NCI-H526 treated with DMSO at 0.1 percent for 48 hours (cell line): ENCODE data around the gene FBLIM1.
A peak's percentile ranks its signal among the peaks of the same experiment; 100 is the strongest.
"Not testable (repeated sequence)": the region's sequence is repeated elsewhere in the genome, so short reads cannot be mapped to it uniquely, and the experiment has no call there.

Source experiments
- DNase-seq: peaks from one replicate; lab custom pipeline; 2025; lab: John Stamatoyannopoulos, UW

The FBLIM1 gene

DNA sequence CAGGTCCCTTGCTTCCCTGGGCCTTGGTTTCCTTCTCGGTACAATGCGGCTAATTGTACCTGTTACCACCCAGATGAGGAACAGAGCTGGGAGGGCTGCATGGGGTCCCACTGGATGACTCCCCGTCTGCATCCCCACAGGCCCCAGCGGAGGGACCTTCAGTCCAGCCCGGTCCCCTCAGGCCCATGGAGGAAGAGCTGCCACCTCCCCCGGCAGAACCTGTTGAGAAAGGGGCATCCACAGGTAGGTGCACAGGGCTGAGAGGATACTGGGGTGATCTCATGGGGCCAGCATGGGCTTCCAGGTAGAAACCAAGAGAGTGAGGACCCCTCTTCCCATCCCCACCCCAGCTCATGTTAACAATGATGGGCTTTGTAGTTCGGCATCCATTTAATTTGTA is 9.8 kb downstream of the FBLIM1 start:
- DNase-seq = no peak

DNA sequence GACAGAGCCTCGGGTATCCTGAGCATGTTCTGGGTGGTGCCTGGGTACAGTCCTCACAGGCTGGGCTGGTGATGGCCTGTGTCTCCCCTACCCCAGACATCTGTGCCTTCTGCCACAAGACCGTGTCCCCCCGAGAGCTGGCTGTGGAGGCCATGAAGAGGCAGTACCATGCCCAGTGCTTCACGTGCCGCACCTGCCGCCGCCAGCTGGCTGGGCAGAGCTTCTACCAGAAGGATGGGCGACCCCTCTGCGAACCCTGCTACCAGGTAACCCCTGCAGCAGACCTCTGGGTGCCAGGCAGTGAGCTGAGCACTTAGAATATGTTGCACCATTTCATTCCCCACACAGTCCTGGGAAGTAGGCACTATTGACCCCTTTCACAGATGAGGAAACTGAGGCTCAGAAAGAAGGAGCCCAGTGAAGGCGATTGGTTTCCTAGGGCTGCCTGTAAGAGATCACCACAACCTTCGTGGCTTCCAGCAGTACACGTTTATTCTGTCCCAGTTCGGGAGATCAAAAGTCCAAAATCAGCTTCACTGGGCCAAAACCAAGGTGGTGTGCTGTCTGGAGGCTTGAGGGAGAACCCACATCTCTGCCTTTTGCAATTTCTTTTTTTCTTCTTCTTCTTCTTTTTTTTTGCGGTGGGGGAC is 11.8 kb downstream of the FBLIM1 start:
- no peak for DNase-seq

DNA sequence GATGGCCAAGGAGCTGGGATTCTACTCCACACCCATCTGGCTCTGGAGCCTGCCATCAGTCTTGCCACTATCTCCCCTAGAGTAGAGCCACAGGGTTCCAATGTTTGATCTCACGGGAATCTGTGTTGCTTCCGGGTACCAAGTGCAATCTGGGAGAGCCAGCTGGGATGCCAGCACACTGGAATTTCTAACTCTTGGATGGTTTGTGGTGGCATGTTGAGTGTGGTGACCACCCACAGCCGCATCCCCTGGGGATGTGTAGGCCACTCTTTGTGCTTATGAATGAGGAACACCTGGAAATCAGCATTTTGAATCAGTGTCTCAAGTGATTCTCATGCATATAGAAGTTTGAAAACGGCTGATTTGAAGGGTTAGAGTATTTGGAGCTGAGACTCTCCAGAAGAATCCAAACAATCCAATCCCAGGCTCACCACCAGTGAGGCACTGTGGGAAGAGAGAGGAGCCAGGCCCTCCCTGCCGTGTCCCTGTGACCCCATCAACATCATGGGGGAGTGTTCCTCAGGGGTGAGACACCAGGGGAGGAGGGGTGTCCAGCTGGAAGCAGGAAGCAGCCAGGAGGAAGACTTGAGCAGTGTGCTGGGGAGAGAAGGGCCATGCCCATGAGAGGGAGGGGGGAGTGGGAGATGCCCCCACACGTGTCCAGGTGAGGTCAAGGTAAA is 13.4 kb downstream of the FBLIM1 start:
- no peak for DNase-seq

DNA sequence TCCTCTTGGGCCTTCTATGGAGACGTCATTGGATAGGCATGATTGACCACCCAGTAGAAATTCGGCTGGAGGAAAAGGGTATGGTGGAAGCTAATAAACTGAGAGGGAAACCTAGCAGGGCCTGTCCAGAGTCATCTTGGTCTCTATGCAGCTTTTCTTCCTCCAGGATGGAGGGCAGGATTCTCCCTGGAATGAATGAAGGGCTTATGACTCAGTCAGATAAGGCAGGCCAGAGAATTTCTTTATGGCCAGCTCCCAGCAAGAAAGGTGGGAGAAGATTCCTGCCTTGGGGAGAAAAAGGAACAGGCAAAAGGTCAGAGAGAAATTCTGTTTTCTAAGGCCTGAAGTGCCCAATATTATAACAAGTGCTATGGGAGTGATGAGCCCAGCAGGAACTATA is 17.1 kb downstream of the FBLIM1 start:
- DNase-seq = no peak

DNA sequence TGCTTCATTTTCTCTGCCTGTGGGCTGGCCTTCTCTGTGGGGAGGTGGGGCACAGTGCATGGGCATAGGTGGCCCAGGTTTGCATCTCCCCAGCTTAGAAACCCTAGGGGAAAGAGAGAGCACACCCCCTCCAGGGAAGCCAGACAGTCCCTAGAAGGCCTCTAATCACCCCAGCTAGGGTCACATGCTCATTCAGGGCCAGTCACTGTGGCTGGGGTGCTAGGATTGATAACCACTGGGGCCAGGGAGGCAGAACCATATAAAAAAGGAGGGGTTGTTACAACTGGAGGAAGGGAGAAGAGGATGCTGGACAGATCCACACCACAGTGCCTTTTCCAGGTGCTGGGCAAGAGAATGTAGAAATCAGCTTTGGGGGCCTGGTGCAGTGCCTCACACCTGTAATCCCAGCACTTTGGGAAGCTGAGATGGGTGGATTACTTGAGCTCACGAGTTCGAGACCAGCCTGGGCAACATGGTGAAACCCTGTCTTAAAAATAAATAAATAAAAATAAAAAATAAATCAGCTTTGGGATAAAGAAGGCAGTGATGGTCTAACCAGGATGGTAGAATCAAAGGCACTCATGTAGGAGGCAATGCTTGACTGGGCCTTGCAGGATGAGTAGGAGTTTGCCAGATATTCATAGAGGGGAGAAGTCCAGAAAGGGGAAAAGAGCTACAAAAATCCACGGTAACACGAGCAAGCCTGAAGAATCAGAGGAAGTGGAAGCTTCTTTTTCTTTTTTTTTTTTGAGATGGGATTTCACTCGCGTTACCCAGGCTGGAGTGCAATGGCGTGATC is 19.5 kb downstream of the FBLIM1 start:
- no peak for DNase-seq

- no peak for DNase-seq
Observed at GRCh38 chr1:15785683-15786082, 27.1 kb downstream of the FBLIM1 start.

DNA sequence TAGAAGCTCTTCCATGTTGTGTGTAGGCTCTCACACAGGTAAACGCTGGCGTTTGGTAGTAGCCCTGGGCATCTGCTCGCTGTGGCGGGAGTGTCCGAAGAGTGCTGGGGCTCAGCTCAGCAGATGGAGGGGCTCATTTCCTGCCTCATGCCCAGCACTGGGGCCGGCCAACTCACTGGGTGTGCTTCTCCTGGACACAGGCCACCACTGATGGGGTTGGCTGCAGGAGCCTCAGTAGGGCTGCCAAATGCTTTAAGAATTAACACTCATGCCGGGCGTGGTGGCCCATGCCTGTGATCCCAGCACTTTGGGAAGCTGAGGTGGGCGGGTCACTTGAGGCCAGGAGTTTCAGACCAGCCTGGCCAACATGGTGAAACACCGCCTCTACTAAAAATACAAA is 28.0 kb downstream of the FBLIM1 start:
- DNase-seq = no peak

DNA sequence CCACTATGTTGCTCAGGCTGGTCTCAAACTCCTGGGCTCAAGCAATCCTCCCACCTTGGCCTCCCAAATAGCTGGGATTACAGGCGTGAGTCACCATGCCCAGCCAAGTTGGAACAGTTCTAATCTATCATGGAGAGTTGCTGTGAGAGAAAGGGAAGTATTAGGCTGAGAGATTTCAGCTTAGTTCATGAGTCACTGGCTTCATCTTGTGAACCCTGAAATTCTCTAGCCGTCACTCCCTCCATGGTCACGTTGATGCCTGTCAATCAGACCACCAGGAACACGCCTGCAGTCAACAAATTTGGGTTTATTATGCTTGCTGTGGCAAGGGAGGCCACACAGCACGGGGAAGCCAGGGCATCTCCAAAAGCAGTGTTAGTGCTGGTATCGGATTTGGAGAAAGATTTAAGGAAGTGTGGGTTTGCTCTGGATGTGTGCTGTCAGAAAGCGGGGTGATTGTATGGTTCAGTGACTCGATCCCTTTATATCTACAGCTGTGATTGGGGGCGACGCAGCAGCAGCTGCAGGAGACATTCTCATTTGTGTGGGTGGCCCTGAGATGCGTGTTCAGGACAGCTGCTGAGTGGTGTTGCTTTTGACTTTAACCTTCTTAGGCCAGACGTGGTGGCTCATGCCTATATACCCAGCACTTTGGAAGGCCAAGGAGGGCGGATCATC is 30.2 kb downstream of the FBLIM1 start:
- no peak for DNase-seq

GRCh38 chr1:15796086-15796462 is 37.5 kb downstream of the FBLIM1 start:
- DNase-seq = no peak

- no peak for DNase-seq
Observed at GRCh38 chr1:15797614-15798390, 39.2 kb downstream of the FBLIM1 start.

GRCh38 chr1:15799004-15799867 is 40.6 kb downstream of the FBLIM1 start:
- no peak for DNase-seq

DNA sequence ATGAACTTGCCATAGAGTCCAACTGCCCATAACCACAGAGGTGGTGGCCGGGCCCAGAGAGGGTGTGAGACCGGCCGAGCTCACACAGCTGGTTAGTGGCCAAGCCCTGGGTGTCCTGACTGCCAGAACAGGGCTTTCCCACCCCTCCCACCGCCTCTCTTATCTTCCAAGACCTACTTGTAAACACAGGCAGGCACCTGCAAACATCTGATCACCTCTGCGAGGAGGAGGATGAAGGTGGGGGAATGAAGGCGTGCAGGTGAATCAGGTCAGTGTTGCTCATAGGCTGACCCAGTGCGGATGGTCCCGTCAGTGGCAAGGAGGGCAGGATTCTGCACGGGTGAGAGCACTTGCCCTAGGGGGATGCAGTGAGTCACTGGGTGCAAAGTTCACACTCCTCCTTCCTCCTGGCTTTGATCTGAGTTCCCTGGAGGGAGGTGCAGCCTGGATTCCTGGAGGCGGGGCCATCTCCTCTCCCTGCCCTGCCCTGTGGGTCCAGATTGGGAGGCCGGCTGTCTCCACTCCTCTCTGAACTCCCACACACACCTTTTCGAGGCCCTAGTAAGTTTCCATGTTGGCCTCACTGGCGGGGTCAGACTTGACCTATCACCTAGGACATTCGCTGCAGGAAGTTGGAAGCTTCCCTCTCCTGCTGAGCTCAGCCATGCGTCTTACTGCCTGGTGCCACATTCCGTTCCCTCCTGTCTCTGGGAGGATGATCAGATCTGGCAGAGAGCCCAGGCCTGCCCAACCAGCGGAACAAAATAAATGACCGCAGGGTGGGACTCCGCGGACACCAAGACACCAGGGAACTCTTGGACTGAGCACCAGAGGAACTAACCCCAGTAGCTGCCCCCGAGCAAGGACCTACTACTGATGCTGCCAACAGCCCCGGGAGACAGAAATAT is 41.6 kb downstream of the FBLIM1 start:
- peak; percentile 47 for DNase-seq

DNA sequence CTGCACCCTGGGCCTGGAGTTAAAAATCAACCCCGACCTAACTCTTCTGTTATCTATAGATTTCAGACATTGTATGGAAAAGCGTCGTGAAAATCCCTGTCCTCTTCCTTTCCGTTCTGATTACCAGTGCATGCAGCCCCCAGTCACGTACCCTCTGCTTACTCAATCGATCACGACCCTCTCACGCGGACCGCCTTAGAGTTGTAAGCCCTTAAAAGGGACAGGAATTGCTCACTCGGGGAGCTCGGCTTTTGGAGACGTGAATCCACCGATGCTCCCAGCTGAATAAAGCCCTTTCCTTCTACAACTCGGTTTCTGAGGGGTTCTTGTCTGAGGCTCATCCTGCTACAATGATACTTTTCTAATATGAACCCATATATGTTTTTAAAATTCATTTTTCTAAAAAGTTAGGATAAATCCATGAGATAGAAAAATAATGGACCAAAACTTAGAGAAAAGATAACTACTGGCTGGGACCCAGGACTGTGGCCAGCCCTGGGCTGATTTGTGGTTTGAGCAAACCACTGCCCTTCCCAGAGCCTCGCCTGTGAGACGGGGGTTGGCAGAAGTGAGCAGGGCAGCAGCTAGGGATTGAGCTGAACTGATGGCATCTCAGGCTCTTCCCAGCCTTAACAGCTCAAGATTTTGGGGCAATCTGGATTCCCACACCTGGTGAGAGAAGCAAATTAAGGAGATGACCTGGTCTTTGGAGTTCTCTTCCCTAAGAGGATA is 43.8 kb downstream of the FBLIM1 start:
- no peak for DNase-seq

DNA sequence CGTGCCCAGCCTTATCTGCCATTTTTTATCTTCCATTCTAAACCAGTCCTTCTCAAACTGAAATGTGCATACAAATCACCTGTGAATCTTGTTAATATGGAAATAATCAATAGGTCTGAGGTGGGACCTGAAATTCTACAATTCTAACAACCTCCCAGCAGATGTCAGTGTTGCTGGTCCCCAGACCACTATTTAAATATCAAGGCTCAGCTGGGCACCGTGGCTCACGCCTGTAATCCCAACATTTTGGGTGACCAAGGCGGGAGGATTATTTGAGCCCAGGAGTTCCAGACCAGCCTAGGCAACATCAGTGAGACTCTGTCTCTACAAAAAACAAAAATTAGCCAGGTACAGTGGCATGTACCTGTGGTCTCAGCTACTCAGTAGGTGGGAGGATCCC is 44.8 kb downstream of the FBLIM1 start:
- DNase-seq = no peak

- no peak for DNase-seq
Observed at GRCh38 chr1:15804060-15804459, 45.5 kb downstream of the FBLIM1 start.

DNA sequence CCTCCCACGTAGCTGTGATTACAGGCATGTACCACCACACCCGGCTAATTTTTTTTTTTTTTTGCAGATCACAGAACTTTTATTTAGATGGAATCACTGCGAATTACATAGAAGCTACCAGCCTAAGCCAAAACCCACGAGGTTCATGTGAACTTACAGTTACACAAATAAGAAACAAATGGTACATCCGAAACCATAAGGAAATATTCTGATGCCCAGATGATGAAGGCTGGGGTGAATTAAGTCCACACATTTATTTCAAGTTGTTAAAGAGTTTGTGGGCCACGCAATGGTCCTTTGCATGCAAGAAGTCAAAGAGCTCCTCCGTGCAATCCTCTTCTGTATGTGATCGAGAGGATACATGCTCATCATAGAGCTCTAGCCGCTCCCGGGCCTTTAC is 48.5 kb downstream of the FBLIM1 start:
- DNase-seq = no peak

DNA sequence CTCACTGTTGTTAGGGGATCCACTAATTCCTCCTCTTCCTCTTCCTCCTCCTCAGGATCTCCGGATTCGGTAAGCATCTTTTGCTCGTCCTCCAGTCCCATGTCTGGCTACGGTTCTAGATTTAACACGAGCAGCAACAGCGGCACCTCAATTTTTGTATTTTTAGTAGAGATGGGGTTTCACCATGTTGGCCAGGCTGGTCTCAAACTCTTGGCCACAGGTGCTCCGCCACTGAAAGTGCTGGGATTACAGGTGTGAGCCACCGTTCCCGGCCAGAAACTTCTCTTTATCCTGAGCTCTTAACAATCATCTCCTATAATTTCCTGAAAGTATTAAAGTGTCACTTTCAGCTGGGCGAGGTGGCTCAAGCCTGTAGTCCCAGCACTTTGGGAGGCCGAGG is 49.0 kb downstream of the FBLIM1 start, which contains the start of gene UQCRHL:
Gene UQCRHL, minus strand, starts transcription at position 101 of the 400 bp plus-strand sequence. Its CDS starts 0 bp downstream, at position 101.
- not testable (repeated sequence) for DNase-seq

DNA sequence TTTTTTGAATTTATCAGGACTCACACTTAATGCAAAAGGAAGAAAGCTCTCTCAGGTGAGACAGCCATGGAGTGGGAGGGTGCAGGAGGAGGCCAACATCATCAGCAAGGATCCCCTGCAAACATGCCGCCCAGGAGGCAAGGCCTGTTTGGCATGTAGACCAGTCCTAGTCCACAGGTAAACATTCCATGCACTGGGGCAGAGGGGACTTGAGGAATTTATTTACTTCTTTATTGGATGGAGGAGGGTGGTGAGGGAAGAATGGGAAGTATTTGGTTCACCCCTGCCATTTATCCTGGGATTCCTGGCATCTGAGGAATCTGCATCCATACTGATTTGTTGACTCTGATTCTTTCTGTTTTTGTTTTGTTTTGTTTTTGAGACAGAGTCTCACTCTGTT is 50.4 kb downstream of the FBLIM1 start:
- DNase-seq = no peak

DNA sequence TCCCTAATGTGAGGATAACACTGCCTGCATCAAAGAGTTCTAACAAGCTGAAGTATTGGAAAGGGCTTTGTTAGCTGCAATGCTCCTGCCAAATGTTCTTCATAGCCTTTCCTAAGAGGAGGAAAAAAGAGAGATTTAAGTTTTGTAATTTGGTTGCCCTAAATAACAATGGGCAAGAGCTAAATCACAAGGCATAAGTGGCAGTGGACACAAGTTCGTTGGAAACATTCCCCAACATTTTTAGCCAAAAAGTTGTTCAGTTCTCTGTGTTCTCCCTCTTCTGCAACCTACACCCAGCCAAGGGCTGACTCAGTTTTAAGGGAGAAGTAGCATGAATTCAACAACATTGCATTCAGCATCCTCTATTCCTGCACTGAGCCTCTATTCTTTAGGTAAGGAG is 51.5 kb downstream of the FBLIM1 start:
- no peak for DNase-seq
